Inflammatory macrophage treated with lipopolysaccharide for 1 hour (primary cell): ENCODE measurements around the gene FIGNL1.

Source experiments
- DNase-seq, 2 donors: peaks; one replicate each; pipeline ENCODE4 v3.0.0-alpha.2; 2020 to 2022

FIGNL1 gene

DNA sequence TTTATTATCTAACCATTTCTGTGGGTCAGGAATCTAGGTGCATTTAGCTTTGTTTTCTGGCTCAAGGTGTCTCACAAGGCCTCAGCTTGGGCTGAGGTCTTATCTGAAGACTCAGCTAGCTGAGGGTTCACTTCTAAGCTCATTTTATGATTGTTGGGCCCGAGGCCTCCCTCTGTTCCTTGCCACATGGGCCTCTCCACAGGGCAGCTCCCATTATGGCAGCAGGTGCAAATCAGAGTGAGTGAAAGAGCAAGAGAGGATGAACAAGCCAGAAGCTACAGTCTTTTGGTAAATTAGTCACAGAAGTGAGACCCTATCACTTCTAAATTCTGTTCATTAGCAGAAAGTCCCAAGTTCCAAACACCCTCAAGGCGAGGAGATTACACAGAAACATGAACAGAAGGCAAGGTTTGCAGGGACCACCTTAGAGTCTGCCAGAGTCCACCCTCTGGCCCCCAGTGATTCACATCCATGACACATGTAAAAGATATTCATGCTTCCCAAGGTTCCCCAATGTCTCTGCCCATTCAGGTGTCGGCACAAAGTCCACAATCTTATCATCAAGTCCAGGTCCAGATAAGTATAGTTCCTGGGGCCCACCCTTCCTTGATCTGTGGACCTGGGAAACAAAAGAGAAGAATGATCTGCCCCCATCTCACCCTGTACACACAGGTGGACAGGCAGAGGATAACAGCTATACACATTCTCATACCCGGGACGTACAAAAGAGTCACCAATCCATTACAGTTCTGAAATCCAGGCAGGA is 23.7 kb downstream of the FIGNL1 start:
- no peak for DNase-seq

- DNase-seq: no peak
Observed at GRCh38 chr7:50425318-50425717, 24.8 kb downstream of the FIGNL1 start.

DNA sequence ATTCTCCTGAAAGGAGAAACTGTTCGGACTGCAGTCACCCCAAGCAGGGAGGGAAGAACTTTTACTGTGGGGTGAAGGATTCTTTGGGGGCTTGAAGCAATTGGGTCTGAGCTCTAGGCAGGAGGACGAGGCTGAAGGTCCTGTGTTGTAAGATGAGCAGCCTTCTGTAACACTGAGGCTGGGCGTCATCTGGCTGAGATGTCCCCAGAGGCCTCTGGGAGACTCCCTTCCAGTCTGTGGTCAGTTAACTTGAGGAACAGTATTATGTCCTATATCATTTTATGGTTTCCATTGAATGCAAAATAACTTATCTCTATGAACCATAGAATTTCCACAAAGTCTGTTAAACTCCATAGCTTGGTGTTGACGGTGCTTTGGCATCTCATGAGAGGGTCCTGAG is 26.3 kb downstream of the FIGNL1 start:
- no peak for DNase-seq

DNA sequence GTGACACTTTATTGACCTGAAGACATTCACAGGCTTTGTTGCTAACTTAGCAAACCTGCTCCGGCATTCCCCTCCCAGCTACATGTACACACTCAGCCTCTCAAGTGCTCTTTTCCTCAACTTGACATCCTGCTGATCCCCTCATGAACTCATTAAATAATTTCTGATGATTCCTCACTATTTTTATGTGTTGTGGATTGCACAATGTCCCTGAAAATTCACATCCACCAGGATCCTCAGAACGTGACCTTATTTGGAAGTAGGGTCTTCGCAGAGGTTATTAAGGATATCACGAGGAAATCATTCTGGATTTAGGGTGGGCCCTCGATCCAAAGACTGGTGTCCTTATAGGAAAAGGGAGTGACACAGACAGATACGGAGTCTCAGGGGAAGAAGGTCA is 27.3 kb downstream of the FIGNL1 start:
- DNase-seq: no peak

- DNase-seq: no peak
Observed at GRCh38 chr7:50421043-50421442, 29.1 kb downstream of the FIGNL1 start.

DNA sequence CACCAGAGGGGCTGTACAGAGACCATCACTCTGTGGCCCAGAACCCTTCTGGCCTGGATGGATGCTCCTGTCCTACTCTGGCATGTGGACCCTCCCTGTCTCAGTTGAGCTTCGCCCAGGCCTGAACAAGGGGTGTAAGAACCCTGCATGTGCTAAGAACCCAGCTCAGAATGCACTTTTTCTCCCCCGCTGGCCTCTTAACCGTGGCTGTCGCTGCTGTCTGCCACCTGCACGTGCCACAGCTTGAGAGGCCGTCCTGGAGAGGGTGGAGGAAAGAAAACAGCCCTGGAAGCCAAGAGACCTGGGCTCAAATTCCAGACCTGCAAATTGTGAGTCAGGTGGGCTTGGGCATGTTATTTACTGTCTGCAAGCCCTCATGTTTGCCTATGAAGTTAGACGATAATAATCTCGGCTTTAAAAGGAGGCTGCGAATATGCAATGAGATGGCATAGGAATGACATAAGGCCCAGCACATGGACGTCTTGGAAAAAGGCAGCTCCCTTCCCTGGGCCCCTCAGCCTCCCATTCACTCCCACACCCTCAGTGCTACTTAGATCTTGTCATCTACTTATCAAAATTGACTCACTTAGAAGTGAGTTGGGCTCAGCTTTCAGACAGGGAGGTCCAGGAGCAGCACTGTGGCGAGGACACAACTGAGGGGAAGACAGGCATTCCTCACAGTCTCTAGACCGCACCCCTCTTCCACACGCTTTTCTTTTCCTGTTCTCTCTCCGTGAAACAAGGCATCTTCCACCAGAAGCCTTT is 31.4 kb downstream of the FIGNL1 start:
- DNase-seq: no peak

GRCh38 chr7:50418086-50418515 is 32.0 kb downstream of the FIGNL1 start:
- peak; percentile 83 to 94 for DNase-seq

GRCh38 chr7:50416527-50417182 is 33.5 kb downstream of the FIGNL1 start:
- peak; percentile 86 to 95 for DNase-seq

DNA sequence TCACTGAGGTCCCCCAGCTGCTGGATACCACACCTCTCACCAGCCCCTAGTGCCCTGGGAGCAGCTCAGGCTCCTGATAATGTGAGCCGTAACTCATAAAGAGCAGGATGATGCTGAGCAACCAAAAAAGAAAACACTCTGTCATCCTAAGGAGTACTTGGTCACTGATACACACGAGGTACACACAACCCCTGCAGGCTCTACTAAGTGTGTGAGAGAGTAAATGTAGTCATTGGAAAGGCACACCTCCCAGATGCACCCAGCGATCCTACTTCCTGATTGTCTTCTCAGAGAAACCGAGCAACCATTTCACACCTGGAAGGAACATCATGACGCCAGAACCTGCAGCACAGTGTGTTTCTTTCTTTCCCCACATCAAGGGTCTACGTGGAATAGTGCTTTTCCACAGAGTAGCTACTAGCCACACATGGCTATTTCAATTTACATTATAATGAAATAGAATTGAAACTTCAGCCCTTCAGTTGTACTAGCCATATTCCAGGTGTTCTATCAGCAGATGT is 34.2 kb downstream of the FIGNL1 start:
- DNase-seq: no peak

- DNase-seq: peak in 1 of 2 donors; percentile 70
Observed at GRCh38 chr7:50413561-50413960, 36.6 kb downstream of the FIGNL1 start.

DNA sequence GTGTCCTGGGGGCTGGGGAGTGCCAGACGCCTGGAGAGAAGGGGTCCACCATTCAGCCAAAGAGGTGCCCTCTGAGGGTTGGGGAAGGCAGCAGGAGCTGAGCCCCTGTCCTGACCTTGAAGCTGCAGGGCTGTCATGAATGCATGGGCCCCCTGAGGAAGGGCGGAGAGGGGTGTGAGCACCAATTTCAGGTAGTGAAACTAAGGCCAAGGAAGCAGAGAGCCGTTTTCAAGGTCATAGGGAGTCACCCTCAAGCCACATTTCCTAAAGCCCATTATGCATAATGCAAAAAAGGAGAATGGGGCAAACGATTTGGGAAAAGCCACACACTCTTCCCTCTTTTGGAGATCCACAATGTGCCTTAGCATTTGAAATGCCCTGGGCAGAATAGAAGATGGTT is 37.2 kb downstream of the FIGNL1 start:
- DNase-seq: peak in 1 of 2 donors; percentile 42

- peak in 1 of 2 donors; percentile 23 for DNase-seq
Observed at GRCh38 chr7:50411332-50411731, 38.8 kb downstream of the FIGNL1 start.

DNA sequence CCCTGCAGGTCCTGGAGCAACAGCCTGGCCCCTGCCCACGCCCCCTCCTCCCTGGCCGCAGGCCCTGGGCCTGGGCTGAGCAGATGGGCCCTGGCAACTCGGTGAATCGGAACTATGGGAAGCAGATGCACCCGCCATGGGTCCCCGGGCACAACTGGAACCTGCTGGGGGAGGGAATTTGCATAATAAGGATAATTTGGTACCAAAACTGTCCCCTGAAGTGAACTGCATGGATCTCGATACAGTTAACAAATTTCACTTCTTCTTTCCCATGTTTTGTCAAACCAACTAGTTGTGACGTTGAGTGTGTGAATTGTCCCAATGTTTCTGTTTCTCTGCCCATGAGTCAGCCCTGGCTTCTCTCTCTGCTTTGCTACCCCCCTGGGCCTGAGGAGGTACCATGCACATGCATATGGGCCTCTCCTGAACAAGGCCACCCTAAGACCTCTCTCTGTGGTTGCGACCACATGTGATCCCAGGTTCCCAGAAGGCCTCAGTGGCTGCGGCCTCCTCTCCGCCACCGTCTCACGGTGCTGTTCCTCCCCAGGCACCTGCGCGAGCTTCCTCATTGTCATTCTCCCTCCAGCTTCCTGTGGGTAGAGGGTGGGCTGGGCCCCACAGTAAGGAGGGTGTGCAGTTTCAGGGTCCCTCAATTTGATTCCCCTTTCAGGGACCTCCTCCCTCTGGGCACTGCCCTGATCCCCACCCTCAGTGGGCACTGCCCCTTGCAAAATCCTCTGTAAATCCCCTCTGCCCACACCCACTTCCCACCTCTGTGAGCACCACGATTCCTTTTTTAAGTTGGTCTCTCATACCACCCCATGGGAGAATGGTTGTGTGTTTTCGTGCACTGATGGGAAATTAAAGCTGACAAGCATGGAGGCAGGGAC is 40.0 kb downstream of the FIGNL1 start:
- DNase-seq: peak; percentile 82 to 87

- DNase-seq: no peak
Observed at GRCh38 chr7:50406935-50407334, 43.2 kb downstream of the FIGNL1 start.

GRCh38 chr7:50405221-50405620 is 44.9 kb downstream of the FIGNL1 start:
- DNase-seq: peak; percentile 59 to 73

DNA sequence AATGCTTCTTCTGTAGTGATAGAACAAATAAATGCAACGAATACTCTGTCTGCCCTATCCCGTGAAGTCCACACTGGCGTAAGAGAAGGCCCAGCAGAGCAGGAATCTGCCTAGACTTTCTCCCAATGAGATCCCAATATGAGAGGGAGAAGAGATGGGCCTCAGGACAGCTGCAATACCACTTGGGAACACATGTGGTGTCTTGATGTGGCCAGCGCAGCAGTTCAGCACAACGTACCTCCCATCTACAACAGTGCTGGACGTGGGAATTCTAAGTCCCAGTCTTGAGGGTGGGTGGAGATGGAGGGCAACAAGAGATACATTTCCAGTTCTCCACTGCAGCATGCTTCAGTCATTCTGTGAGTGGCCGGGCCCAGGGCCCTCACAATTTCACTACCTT is 45.8 kb downstream of the FIGNL1 start:
- no peak for DNase-seq

- DNase-seq: no peak
Observed at GRCh38 chr7:50400114-50400513, 50.0 kb downstream of the FIGNL1 start.

DNA sequence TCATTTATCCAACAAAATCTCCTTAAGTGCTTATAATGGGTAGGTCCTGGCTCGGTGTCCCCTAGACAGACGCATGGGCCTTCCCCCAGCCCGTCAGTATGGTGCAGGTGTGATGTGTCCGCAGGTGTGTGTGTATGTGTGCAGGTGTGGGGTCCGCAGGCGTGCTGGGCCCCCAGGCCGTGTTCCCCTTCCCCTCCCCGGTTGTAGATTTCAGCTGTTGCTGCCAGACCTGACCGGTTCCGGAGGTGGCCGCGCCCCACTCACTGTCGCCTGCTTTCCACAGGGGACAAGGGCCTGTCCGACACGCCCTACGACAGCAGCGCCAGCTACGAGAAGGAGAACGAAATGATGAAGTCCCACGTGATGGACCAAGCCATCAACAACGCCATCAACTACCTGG is 50.5 kb downstream of the FIGNL1 start:
- no peak for DNase-seq

DNA sequence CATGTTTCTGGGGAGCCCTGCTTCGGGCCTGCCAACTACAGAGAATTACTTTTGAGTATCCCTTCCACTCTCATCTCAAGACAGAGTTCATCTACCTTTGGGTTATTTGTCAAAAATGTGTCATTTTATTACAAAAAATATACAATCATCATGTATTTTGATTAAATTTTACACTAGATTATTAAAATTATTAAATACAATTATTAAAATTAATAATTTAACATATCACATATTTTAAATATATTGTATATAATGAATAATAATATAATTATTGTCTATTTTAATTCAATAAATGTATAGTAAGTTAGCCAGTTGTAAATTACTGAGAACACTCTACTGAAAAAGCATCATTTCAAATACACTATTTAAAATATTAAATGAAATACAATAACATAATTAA is 50.9 kb downstream of the FIGNL1 start:
- no peak for DNase-seq

GRCh38 chr7:50397971-50398324 is 52.2 kb downstream of the FIGNL1 start:
- peak in 1 of 2 donors; percentile 67 for DNase-seq

DNA sequence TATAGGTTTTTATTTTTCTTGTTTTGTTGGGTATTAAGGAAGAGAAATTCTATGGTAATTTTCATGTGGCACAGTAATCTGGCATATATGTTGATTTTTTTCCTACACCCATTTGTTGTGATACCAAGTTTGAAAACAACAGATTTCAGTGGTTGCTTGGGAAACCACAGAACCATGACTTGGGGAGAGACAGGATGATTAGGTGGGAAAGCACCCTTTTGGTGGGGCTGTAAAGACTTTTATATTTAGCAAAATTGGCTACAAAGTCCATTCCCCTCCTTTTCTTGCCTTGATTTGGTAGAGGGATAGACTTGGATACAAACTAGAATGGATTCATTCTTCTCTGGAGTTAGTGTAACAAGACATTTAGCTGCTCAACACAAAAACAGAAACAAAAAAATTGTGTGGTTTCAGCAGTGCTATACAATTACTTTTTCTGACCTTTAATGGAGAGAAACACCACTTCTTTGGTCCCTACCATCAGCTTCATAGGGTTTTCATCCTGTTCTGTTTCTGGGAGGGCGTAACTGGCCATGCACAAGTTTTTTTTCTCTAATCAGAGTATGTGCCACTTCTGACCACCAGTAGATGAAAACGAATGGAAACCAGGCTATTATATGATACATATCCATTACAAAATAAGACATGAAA is 52.7 kb downstream of the FIGNL1 start:
- peak in 1 of 2 donors; percentile 65 for DNase-seq

DNA sequence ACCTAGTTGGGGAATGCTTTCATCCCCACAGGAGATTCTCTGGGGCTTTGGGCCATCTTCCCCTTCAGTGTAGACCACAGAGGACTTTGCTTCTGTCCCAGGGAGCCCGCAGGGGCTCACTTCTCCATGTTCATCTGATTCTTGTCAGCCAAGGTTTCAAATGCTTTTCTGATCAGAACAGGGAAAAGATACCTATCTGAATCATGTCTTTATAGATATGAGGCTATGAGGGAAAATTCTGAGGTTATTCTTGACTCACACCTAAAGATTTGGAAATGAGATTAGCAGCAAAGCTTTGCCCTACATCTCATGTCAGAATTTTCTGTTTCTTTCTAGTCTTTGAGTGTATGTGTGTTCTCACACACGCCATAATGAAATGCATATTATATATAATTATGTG is 53.3 kb downstream of the FIGNL1 start:
- no peak for DNase-seq
